ENCODE data around the gene MRGPRF. TPM values are rescaled to one million over a fixed set of nuclear protein-coding genes. Genes with fewer than 3 reads are reported as not detected.

MRGPRF gene
- polyA plus RNA-seq, 1 experiment: 24.4 TPM

- H3K4me3 ChIP-seq (ENCODE audit: low read depth, low read length): no peak overlapping the region
- no peak for TF ChIP-seq CTCF (IDR thresholded peaks at IDR 0.05; ENCODE audit: insufficient read depth, low read depth, low read length)
- no peaks in the 10 kb centered on the region for H3K27me3 ChIP-seq (ENCODE audit: control insufficient read depth, insufficient read depth, low read length)
- peaks cover 14% of the 10 kb centered on the region for H3K36me3 ChIP-seq (ENCODE audit: control insufficient read depth, insufficient read depth, low read length)
- DNase-seq (ENCODE audit: low read depth): no peak
- CTCF ChIA-PET: interaction anchor here (2.1 kb wide), 1 partner anchor 10 kb away, joined by 5 read pairs; no protein-coding TSS in a partner anchor
- POLR2A ChIA-PET: no interaction called here
Observed at GRCh38 chr11:69053169-69053477, 40.1 kb upstream of the MRGPRF start.

- H3K4me3 ChIP-seq (ENCODE audit: low read depth, low read length): no peak overlapping the region
- peaks cover 10% of the 10 kb centered on the region for H3K36me3 ChIP-seq (ENCODE audit: control insufficient read depth, insufficient read depth, low read length)
- ChIA-PET CTCF (interaction anchor here (2.1 kb wide), 1 partner anchor 10 kb away, joined by 5 read pairs; no protein-coding TSS in a partner anchor), POLR2A (interaction anchor here (0.7 kb wide), 1 partner anchor 51 kb away, joined by 3 read pairs; no protein-coding TSS in a partner anchor)
- no peaks in the 10 kb centered on the region for H3K27me3 ChIP-seq (ENCODE audit: control insufficient read depth, insufficient read depth, low read length)
- no peak for DNase-seq (ENCODE audit: low read depth)
- no peak for TF ChIP-seq CTCF (IDR thresholded peaks at IDR 0.05; ENCODE audit: insufficient read depth, low read depth, low read length)
Observed at GRCh38 chr11:69052343-69053168, 39.5 kb upstream of the MRGPRF start.

GRCh38 chr11:69051381-69052342 is 38.6 kb upstream of the MRGPRF start:
- TF ChIP-seq CTCF (IDR thresholded peaks at IDR 0.05; ENCODE audit: insufficient read depth, low read depth, low read length): no peak
- Histone ChIP-seq H3K36me3 (ENCODE audit: control insufficient read depth, insufficient read depth, low read length) (peaks cover 6% of the 10 kb centered on the region), H3K4me3 (ENCODE audit: low read depth, low read length) (no peak overlapping the region), H3K27me3 (ENCODE audit: control insufficient read depth, insufficient read depth, low read length) (no peaks in the 10 kb centered on the region)
- DNase-seq (ENCODE audit: low read depth): no peak
- CTCF ChIA-PET: interaction anchor here (2.1 kb wide), 1 partner anchor 11 kb away, joined by 5 read pairs; no protein-coding TSS in a partner anchor
- POLR2A ChIA-PET: interaction anchor here (0.7 kb wide), 1 partner anchor 50 kb away, joined by 3 read pairs; no protein-coding TSS in a partner anchor

GRCh38 chr11:69050592-69051380 is 37.7 kb upstream of the MRGPRF start:
- peaks cover 6% of the 10 kb centered on the region for H3K36me3 ChIP-seq (ENCODE audit: control insufficient read depth, insufficient read depth, low read length)
- H3K4me3 ChIP-seq (ENCODE audit: low read depth, low read length): no peak overlapping the region
- no peaks in the 10 kb centered on the region for H3K27me3 ChIP-seq (ENCODE audit: control insufficient read depth, insufficient read depth, low read length)
- DNase-seq (ENCODE audit: low read depth): no peak
- ChIA-PET POLR2A (no interaction called here), CTCF (interaction anchor here (0.7 to 2.1 kb wide), 3 partner anchors 12 to 23 kb away, joined by 3 to 5 read pairs (median 3); no protein-coding TSS in a partner anchor)
- TF ChIP-seq CTCF (IDR thresholded peaks at IDR 0.05; ENCODE audit: insufficient read depth, low read depth, low read length): no peak

All from BJ (cell line).